ENCODE measurements around the gene RAB30.
"Not testable (repeated sequence)": the region's sequence is repeated elsewhere in the genome, so short reads cannot be mapped to it uniquely, and the experiment has no call there.

GRCh38 chr11:82970507-82971083 lies 101.1 kb downstream of the RAB30 start:
- TF ChIP-seq ZNF302 (tag by site-specific recombination; IDR thresholded peaks at IDR 0.05; ENCODE audit: low read depth), result not testable (repeated sequence)
- TF ChIP-seq, protein P1, sequence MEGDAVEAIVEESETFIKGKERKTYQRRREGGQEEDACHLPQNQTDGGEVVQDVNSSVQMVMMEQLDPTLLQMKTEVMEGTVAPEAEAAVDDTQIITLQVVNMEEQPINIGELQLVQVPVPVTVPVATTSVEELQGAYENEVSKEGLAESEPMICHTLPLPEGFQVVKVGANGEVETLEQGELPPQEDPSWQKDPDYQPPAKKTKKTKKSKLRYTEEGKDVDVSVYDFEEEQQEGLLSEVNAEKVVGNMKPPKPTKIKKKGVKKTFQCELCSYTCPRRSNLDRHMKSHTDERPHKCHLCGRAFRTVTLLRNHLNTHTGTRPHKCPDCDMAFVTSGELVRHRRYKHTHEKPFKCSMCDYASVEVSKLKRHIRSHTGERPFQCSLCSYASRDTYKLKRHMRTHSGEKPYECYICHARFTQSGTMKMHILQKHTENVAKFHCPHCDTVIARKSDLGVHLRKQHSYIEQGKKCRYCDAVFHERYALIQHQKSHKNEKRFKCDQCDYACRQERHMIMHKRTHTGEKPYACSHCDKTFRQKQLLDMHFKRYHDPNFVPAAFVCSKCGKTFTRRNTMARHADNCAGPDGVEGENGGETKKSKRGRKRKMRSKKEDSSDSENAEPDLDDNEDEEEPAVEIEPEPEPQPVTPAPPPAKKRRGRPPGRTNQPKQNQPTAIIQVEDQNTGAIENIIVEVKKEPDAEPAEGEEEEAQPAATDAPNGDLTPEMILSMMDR (tag by site-specific recombination; IDR thresholded peaks at IDR 0.05), result not testable (repeated sequence)
